A549 (cell line): Measurements from ENCODE around the gene FOXE1. TPM values are rescaled to one million over a fixed set of nuclear protein-coding genes. Genes with fewer than 3 reads are reported as not detected.

Experiments used
- ATAC-seq, 2 experiments: fragments of 200-7000 bp in 1 of 2; fragments of >200 bp in 1 of 2; cut with Nextera tagmentation in 1 of 2; cut with Tn5 transposase in 1 of 2; 3 replicates each; pipeline versions ENCODE4 v1.8.0 to v1.9.1; 2018 to 2020; ENCODE audit warnings: mild to moderate bottlenecking in 1 of 2, moderate library complexity in 1 of 2
- CTCF ChIA-PET: fragments of 300-600 bp; sonication (Branson Sonifier 250); formaldehyde crosslinking; extraction: SDS; loops from one replicate; lab custom pipeline; 2021; ENCODE audit warnings: antibody characterized with exemption, inconsistent platforms; lab: Yijun Ruan, JAX
- POLR2A ChIA-PET: fragments of 350-600 bp; formaldehyde crosslinking; extraction: SDS; loops from one replicate; lab custom pipeline; 2021; ENCODE audit warnings: antibody characterized with exemption, inconsistent platforms; lab: Yijun Ruan, JAX
- DNase-seq, 2 experiments: peaks; one replicate each; pipeline versions ENCODE4 v3.0.0 to v3.0.0-alpha.2; 2011 to 2016; ENCODE audit warnings: low read depth in 1 of 2, low spot score in 1 of 2
- FAIRE-seq: peaks from 2 replicates; lab custom pipeline; 2011; peaks lifted over from hg19 to GRCh38; lab: Jason Lieb, UNC
- H3K27ac ChIP-seq, 2 experiments: fragments of >200 bp; sonication (Bioruptor Twin); formaldehyde crosslinking; 3 replicates each; pipeline ENCODE4 v1.5.1; 2016 to 2017
- H3K4me1 ChIP-seq: fragments of >200 bp; sonication (Bioruptor Twin); formaldehyde crosslinking; 3 replicates; pipeline ENCODE4 v1.6.1; 2016
- H3K4me2 ChIP-seq: fragments of >200 bp; sonication (Bioruptor Twin); formaldehyde crosslinking; 3 replicates; pipeline ENCODE4 v1.6.1; 2016
- H3K4me3 ChIP-seq: fragments of >200 bp; sonication (Bioruptor Twin); formaldehyde crosslinking; 3 replicates; pipeline ENCODE4 v1.5.1; 2016
- H3K9me3 ChIP-seq: fragments of >200 bp; sonication (Bioruptor Twin); formaldehyde crosslinking; 3 replicates; pipeline ENCODE4 v1.6.1; 2016
- FOXS1 ChIP-seq: fragments of 250-450 bp; sonication (Bioruptor Pico); IDR thresholded peaks from 2 replicates; pipeline ENCODE4 v1.5.0; 2020; ENCODE audit warnings: mild to moderate bottlenecking, moderate library complexity
- HOXA7 ChIP-seq: fragments of 250-450 bp; sonication (Bioruptor Pico); IDR thresholded peaks from 2 replicates; pipeline ENCODE4 v1.5.0; 2020; ENCODE audit warnings: mild to moderate bottlenecking, moderate library complexity
- KDM1A ChIP-seq: fragments of 200-600 bp; sonication (generic); IDR thresholded peaks from 2 replicates; pipeline ENCODE4 v1.6.1; 2016; ENCODE audit warnings: low read depth, mild to moderate bottlenecking
- KDM5A ChIP-seq: fragments of 200-600 bp; sonication (generic); IDR thresholded peaks from 2 replicates; pipeline ENCODE4 v1.6.1; 2016; ENCODE audit warnings: antibody characterized with exemption, mild to moderate bottlenecking
- MAZ ChIP-seq: fragments of 150-350 bp; IDR thresholded peaks from 2 replicates; pipeline ENCODE4 v1.6.1; 2014; ENCODE audit warnings: antibody characterized with exemption, low read depth, low read length, borderline replicate concordance
- POLR2A ChIP-seq: IDR thresholded peaks from 2 replicates; pipeline ENCODE4 v1.6.1; 2012; ENCODE audit warnings: mild to moderate bottlenecking, low read length
- POLR2AphosphoS2 ChIP-seq: conservative IDR thresholded peaks from 2 replicates; pipeline ENCODE4 v1.6.1; 2012; ENCODE audit warnings: low read length, improper control_type of control experiment, inconsistent platforms
- RCOR1 ChIP-seq: fragments of 150-350 bp; IDR thresholded peaks from 2 replicates; pipeline ENCODE4 v1.6.1; 2014; ENCODE audit warnings: antibody characterized with exemption, low read length, low read depth
- RNF2 ChIP-seq: fragments of 200-600 bp; sonication (generic); IDR thresholded peaks from 2 replicates; pipeline ENCODE4 v1.6.1; 2016; ENCODE audit warnings: low read depth, mild to moderate bottlenecking, antibody characterized with exemption, moderate library complexity, borderline replicate concordance
- SMC3 ChIP-seq: fragments of >200 bp; sonication (Bioruptor Twin); formaldehyde crosslinking; IDR thresholded peaks from 3 replicates; pipeline ENCODE4 v1.6.1; 2018; ENCODE audit warnings: inconsistent platforms
- ZC3H11A ChIP-seq: fragments of 450-650 bp; IDR thresholded peaks from 2 replicates; pipeline ENCODE4 v1.6.1; 2014; ENCODE audit warnings: antibody characterized with exemption, mild to moderate bottlenecking
- ZNF302 ChIP-seq: fragments of 250-450 bp; sonication (Bioruptor Pico); IDR thresholded peaks from 2 replicates; pipeline ENCODE4 v1.9.0; 2021; ENCODE audit warnings: inconsistent platforms, mild to moderate bottlenecking, moderate library complexity
- ZSCAN20 ChIP-seq: fragments of 250-450 bp; sonication (Bioruptor Pico); IDR thresholded peaks from 2 replicates; pipeline ENCODE4 v1.8.0; 2022; ENCODE audit warnings: mild to moderate bottlenecking, moderate library complexity
- WGBS: methylation state at CpG from one replicate; pipeline ENCODE4 v1.1.6; 2017; ENCODE audit errors: missing lambda C conversion rate; 5-methylcytosine and 5-hydroxymethylcytosine counted together
- polyA plus RNA-seq, 4 experiments: library from polyadenylated mRNA; depleted of rRNA in 3 of 4; stranded (reverse); fragments of >200 nt; fragmentation: RNase III in 1 of 4; extraction: RNeasy Plus Mini Kit Qiagen cat#74134 plus additional on column Dnase treatment in 1 of 4; gene quantifications; 2 replicates in 3 of 4; 3 replicates in 1 of 4; pipeline ENCODE4 v1.2.3, GENCODE V29; 2011 to 2017
- TF ChIP-seq, protein P1 (sequence below): fragments of 250-450 bp; sonication (Bioruptor Pico); IDR thresholded peaks from 2 replicates; pipeline ENCODE4 v1.5.0; 2020; ENCODE audit warnings: low read depth, mild to moderate bottlenecking, moderate library complexity
- TF ChIP-seq, protein P2 (sequence below): fragments of 150-350 bp; IDR thresholded peaks from 2 replicates; pipeline ENCODE4 v1.6.1; 2014; ENCODE audit warnings: low read depth, mild to moderate bottlenecking, low read length
- TF ChIP-seq, protein P3 (sequence below): IDR thresholded peaks from 2 replicates; pipeline ENCODE4 v1.6.1; 2012; ENCODE audit warnings: low read depth, borderline replicate concordance
- TF ChIP-seq, protein P4 (sequence below): fragments of >200 bp; sonication (Bioruptor Twin); formaldehyde crosslinking; IDR thresholded peaks from 3 replicates; pipeline ENCODE4 v1.6.1; 2016
- TF ChIP-seq, protein P5 (sequence below): fragments of 200-600 bp; sonication (generic); IDR thresholded peaks from 2 replicates; pipeline ENCODE4 v1.6.1; 2016; ENCODE audit warnings: antibody characterized with exemption, mild to moderate bottlenecking, moderate library complexity

FOXE1 gene
- polyA plus RNA-seq, 2 of the 4 experiments (the other 2 are of a cell fraction), result 5.5 to 6.3 TPM

DNA sequence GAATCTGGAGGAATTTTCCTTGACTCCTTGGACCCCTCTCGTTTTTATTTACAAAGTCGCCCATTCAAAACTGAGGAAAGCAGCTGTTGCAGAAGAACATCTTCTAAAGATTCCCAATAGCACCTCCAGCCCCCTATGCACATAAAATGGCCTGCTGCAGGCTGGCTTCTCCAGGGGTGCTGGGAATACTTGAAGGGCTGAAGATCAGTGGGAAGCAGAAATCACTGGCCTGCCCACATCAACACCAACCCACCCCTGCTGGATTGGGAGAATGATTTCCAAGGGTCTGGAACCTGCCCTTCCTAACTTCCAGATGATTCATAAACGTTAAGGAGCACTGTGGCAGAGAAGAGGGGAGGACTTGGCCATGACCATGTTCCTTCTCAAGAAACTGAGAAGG lies 3.0 kb upstream of the FOXE1 start:
- WGBS, result 62% methylated on average over 3 of the region's 3 CpGs
- no peak for TF ChIP-seq MAZ
- no peak for TF ChIP-seq KDM1A
- TF ChIP-seq ZC3H11A, result no peak
- no peak for TF ChIP-seq FOXS1
- no peak for TF ChIP-seq RCOR1
- no peak for TF ChIP-seq KDM5A
- TF ChIP-seq SMC3, result no peak
- TF ChIP-seq, protein P1, sequence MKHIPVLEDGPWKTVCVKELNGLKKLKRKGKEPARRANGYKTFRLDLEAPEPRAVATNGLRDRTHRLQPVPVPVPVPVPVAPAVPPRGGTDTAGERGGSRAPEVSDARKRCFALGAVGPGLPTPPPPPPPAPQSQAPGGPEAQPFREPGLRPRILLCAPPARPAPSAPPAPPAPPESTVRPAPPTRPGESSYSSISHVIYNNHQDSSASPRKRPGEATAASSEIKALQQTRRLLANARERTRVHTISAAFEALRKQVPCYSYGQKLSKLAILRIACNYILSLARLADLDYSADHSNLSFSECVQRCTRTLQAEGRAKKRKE (CRISPR knock-in tag), result no peak
- TF ChIP-seq, protein P2, sequence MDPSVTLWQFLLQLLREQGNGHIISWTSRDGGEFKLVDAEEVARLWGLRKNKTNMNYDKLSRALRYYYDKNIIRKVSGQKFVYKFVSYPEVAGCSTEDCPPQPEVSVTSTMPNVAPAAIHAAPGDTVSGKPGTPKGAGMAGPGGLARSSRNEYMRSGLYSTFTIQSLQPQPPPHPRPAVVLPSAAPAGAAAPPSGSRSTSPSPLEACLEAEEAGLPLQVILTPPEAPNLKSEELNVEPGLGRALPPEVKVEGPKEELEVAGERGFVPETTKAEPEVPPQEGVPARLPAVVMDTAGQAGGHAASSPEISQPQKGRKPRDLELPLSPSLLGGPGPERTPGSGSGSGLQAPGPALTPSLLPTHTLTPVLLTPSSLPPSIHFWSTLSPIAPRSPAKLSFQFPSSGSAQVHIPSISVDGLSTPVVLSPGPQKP, result no peak

DNA sequence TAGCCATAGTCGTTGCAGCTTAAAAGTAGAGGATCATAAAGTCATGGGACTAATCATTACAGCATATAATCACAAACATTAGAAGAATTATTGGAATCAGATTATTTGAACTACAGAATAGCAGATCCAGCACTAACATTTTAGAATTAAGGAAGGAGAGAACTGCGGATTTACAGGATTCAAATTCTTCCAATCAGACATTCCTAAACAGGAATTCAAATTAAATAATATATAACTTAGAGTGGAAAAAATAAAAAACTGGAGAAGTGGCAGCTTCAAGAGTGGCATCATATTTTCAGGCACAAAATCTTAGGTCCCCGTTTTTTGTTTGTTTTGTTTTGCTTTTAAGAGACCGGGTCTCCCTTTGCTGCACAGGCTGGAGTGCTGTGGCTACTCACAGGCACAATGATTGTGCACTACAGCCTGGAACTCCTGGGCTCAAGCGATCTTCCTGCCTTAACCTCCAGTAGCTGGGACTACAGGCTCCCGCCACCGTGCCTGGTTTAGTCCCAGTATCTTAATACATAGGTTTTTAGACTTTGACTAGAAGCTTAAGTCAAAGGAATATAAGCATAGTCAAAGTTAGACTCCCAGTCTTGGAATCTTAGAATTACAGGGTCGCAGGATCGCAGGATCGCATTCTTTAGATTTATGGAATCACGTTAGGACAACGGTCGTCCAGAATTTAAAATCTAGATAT lies 2.1 kb upstream of the FOXE1 start:
- no peak for TF ChIP-seq SMC3
- 86% methylated on average over 13 of the region's 13 CpGs for WGBS
- ATAC-seq (no peak), FAIRE-seq (peak; percentile 23), DNase-seq (no peak)
- CTCF ChIA-PET, result interaction anchor here (1.2 kb wide), 2 partner anchors 50 to 56 kb away, joined by 3 to 4 read pairs; no protein-coding TSS in a partner anchor
- no peak overlapping the region for H3K27ac ChIP-seq
- POLR2A ChIA-PET, result interaction anchor here (0.7 kb wide), 1 partner anchor 42 kb away, joined by 12 read pairs; no protein-coding TSS in a partner anchor
- peaks cover 23% of the 10 kb centered on the region for H3K4me1 ChIP-seq
- H3K4me2 ChIP-seq, result no peak overlapping the region
- no peaks in the 10 kb centered on the region for H3K9me3 ChIP-seq
- no peak overlapping the region for H3K4me3 ChIP-seq

More for the DNA sequence above, 3.0 kb upstream of the FOXE1 start:
- ATAC-seq (no peak), FAIRE-seq (no peak), DNase-seq (no peak)
- ChIA-PET POLR2A (no interaction called here), CTCF (interaction anchor here (1.2 kb wide), 1 partner anchor 51 kb away, joined by 4 read pairs; no protein-coding TSS in a partner anchor)
- no peaks in the 10 kb centered on the region for H3K9me3 ChIP-seq
- no peak overlapping the region for H3K27ac ChIP-seq
- H3K4me2 ChIP-seq, result no peak overlapping the region
- peaks cover 14% of the 10 kb centered on the region for H3K4me1 ChIP-seq
- no peak overlapping the region for H3K4me3 ChIP-seq

DNA sequence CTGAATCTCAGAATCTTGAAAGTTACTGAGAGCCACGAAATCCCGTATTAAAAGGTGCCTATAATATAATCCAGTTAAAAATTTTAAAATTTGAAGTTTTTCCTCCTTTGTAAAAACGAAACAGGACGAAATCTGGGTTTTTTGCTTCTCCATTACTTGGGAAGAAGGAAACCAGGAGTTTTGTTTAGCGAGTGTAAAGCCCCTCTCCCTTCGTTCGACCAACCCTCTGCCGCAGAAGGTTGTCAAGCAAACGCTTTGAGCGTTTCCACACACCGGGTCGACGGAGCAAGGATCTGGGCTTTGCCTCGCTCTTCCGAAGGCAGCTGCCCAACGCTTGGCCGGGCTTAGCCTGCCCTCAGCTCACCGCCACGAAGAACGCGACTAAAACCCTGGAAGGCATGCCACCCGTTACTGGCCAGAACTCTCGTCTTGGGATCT lies 1.6 kb upstream of the FOXE1 start:
- WGBS, result 95% methylated on average over 23 of the region's 23 CpGs
- no peak for TF ChIP-seq RNF2
- no peak for TF ChIP-seq ZNF302 (CRISPR knock-in tag)
- TF ChIP-seq POLR2AphosphoS2, result no peak
- TF ChIP-seq POLR2A, result no peak
- TF ChIP-seq, protein P3, sequence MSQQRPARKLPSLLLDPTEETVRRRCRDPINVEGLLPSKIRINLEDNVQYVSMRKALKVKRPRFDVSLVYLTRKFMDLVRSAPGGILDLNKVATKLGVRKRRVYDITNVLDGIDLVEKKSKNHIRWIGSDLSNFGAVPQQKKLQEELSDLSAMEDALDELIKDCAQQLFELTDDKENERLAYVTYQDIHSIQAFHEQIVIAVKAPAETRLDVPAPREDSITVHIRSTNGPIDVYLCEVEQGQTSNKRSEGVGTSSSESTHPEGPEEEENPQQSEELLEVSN, result no peak
- TF ChIP-seq, protein P4, sequence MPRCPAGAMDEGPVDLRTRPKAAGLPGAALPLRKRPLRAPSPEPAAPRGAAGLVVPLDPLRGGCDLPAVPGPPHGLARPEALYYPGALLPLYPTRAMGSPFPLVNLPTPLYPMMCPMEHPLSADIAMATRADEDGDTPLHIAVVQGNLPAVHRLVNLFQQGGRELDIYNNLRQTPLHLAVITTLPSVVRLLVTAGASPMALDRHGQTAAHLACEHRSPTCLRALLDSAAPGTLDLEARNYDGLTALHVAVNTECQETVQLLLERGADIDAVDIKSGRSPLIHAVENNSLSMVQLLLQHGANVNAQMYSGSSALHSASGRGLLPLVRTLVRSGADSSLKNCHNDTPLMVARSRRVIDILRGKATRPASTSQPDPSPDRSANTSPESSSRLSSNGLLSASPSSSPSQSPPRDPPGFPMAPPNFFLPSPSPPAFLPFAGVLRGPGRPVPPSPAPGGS, result no peak
- TF ChIP-seq, protein P1 (CRISPR knock-in tag), result no peak
- no peak for TF ChIP-seq ZSCAN20
- TF ChIP-seq, protein P2, result no peak
- TF ChIP-seq HOXA7, result no peak
- TF ChIP-seq, protein P5, sequence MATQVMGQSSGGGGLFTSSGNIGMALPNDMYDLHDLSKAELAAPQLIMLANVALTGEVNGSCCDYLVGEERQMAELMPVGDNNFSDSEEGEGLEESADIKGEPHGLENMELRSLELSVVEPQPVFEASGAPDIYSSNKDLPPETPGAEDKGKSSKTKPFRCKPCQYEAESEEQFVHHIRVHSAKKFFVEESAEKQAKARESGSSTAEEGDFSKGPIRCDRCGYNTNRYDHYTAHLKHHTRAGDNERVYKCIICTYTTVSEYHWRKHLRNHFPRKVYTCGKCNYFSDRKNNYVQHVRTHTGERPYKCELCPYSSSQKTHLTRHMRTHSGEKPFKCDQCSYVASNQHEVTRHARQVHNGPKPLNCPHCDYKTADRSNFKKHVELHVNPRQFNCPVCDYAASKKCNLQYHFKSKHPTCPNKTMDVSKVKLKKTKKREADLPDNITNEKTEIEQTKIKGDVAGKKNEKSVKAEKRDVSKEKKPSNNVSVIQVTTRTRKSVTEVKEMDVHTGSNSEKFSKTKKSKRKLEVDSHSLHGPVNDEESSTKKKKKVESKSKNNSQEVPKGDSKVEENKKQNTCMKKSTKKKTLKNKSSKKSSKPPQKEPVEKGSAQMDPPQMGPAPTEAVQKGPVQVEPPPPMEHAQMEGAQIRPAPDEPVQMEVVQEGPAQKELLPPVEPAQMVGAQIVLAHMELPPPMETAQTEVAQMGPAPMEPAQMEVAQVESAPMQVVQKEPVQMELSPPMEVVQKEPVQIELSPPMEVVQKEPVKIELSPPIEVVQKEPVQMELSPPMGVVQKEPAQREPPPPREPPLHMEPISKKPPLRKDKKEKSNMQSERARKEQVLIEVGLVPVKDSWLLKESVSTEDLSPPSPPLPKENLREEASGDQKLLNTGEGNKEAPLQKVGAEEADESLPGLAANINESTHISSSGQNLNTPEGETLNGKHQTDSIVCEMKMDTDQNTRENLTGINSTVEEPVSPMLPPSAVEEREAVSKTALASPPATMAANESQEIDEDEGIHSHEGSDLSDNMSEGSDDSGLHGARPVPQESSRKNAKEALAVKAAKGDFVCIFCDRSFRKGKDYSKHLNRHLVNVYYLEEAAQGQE, result no peak
- no peak for TF ChIP-seq KDM1A
- H3K27ac ChIP-seq, result no peak overlapping the region
- no peak overlapping the region for H3K4me3 ChIP-seq
- H3K4me2 ChIP-seq, result no peak overlapping the region
- H3K9me3 ChIP-seq, result no peaks in the 10 kb centered on the region
- H3K4me1 ChIP-seq, result peaks cover 28% of the 10 kb centered on the region
- ATAC-seq, result no peak
- no peak for FAIRE-seq
- POLR2A ChIA-PET, result interaction anchor here (0.7 kb wide), 1 partner anchor 41 kb away, joined by 12 read pairs; no protein-coding TSS in a partner anchor
- no peak for DNase-seq
- CTCF ChIA-PET, result interaction anchor here (0.9 to 1.2 kb wide), 2 partner anchors 50 to 57 kb away, joined by 3 to 4 read pairs; no protein-coding TSS in a partner anchor
